Endothelial cell of umbilical vein (primary cell): ENCODE results near the gene CADPS. TPM values are rescaled to one million over a fixed set of nuclear protein-coding genes. Genes with fewer than 3 reads are reported as not detected.

Source experiments
- BruUV-seq: library from RNA; stranded (reverse); fragments of 400-500 nt; replicated peaks from 2 replicates; lab custom pipeline; 2021; lab: Mats Ljungman, UMichigan
- CTCF ChIA-PET: fragments of 300-600, 350-600 bp; sonication (Branson Sonifier 250); formaldehyde crosslinking; loops from one replicate; lab custom pipeline; 2021; ENCODE audit warnings: antibody characterized with exemption, inconsistent platforms; lab: Charles Lee
- POLR2A ChIA-PET: fragments of 300-600, 350-600 bp; sonication (Branson Sonifier 250); formaldehyde crosslinking; loops from one replicate; lab custom pipeline; 2021; ENCODE audit warnings: antibody characterized with exemption, inconsistent platforms; lab: Charles Lee
- DNase-seq: peaks from one replicate; pipeline ENCODE4 v3.0.0-alpha.2; 2011; ENCODE audit warnings: low read depth, low spot score
- FAIRE-seq: peaks from 2 replicates; lab custom pipeline; 2011; peaks lifted over from hg19 to GRCh38; lab: Jason Lieb, UNC
- H2AFZ ChIP-seq: 2 replicates; pipeline ENCODE4 v1.6.0; 2012; ENCODE audit warnings: low read depth, low read length, control low read depth, inconsistent platforms
- H3K27ac ChIP-seq: 2 replicates; pipeline ENCODE4 v1.5.1; 2011; ENCODE audit warnings: low read depth, mild to moderate bottlenecking, control low read depth, low read length, moderate library complexity; ENCODE audit not compliant: insufficient read depth
- H3K27me3 ChIP-seq, 2 experiments: 2 replicates each; pipeline versions ENCODE4 v1.6.0 to v1.6.1; 2011; ENCODE audit warnings: low read length in 2 of 2, mixed read lengths in 1 of 2; ENCODE audit not compliant: control insufficient read depth in 2 of 2, insufficient read depth in 2 of 2
- H3K36me3 ChIP-seq, 2 experiments: 2 replicates in 1 of 2; 3 replicates in 1 of 2; pipeline ENCODE4 v1.5.1; 2011; ENCODE audit warnings: low read length in 2 of 2, mild to moderate bottlenecking in 1 of 2, moderate library complexity in 1 of 2; ENCODE audit not compliant: control insufficient read depth in 2 of 2, insufficient read depth in 2 of 2; ENCODE audit errors: extremely low read depth in 1 of 2
- H3K4me1 ChIP-seq: 3 replicates; pipeline ENCODE4 v1.5.1; 2011; ENCODE audit warnings: mild to moderate bottlenecking, low read length; ENCODE audit not compliant: control insufficient read depth, insufficient read depth; ENCODE audit errors: extremely low read depth
- H3K4me2 ChIP-seq: 2 replicates; pipeline ENCODE4 v1.6.1; 2011; ENCODE audit warnings: low read length, control low read depth, mixed read lengths; ENCODE audit not compliant: insufficient read depth
- H3K4me3 ChIP-seq, 3 experiments: fragments of 200-600 bp in 1 of 3; sonication (generic), shearing (Covaris generic) in 1 of 3; replicated peaks in 1 of 3; 2 replicates each; pipeline ENCODE4 v1.5.1; 2011 to 2016; ENCODE audit warnings: control low read depth in 3 of 3, low read length in 3 of 3, mild to moderate bottlenecking in 2 of 3, inconsistent platforms in 1 of 3, low read depth in 1 of 3, moderate library complexity in 1 of 3; ENCODE audit not compliant: insufficient read depth in 1 of 3
- H3K79me2 ChIP-seq: 2 replicates; pipeline ENCODE4 v1.6.0; 2012; ENCODE audit warnings: low read length, inconsistent platforms; ENCODE audit not compliant: control insufficient read depth, insufficient read depth
- H3K9ac ChIP-seq: replicated peaks from 2 replicates; pipeline ENCODE3; 2011; ENCODE audit warnings: low read length, control low read depth; ENCODE audit not compliant: insufficient read depth; ENCODE audit errors: extremely low read depth
- H3K9me1 ChIP-seq: replicated peaks from 3 replicates; pipeline ENCODE4 v1.6.0; 2011; ENCODE audit warnings: mild to moderate bottlenecking, low read length; ENCODE audit not compliant: control insufficient read depth, insufficient read depth; ENCODE audit errors: extremely low read depth
- H3K9me3 ChIP-seq: replicated peaks from 2 replicates; pipeline ENCODE4 v1.5.1; 2012; ENCODE audit warnings: low read length, inconsistent platforms; ENCODE audit not compliant: control insufficient read depth, insufficient read depth
- H4K20me1 ChIP-seq: replicated peaks from 2 replicates; pipeline ENCODE3; 2011; ENCODE audit warnings: mild to moderate bottlenecking, low read length; ENCODE audit not compliant: control insufficient read depth, insufficient read depth; ENCODE audit errors: extremely low read depth
- EZH2 ChIP-seq: IDR thresholded peaks from 2 replicates; pipeline ENCODE4 v1.6.1; 2012; ENCODE audit warnings: borderline replicate concordance, low read depth, mild to moderate bottlenecking, moderate library complexity, low read length, inconsistent platforms; ENCODE audit not compliant: severe bottlenecking
- FOS ChIP-seq: IDR thresholded peaks from 2 replicates; pipeline ENCODE4 v1.6.1; 2011; ENCODE audit warnings: mild to moderate bottlenecking, low read length, moderate library complexity, borderline replicate concordance; ENCODE audit not compliant: insufficient read depth
- GATA2 ChIP-seq: IDR thresholded peaks from 2 replicates; pipeline ENCODE4 v1.7.0; 2011; ENCODE audit warnings: low read depth, mild to moderate bottlenecking, moderate library complexity, mixed read lengths, low read length; ENCODE audit not compliant: insufficient read length, insufficient read depth
- JUN ChIP-seq: IDR thresholded peaks from 2 replicates; pipeline ENCODE4 v1.6.1; 2011; ENCODE audit warnings: borderline replicate concordance, low read depth; ENCODE audit not compliant: insufficient read length, insufficient read depth
- MYC ChIP-seq: IDR thresholded peaks from one replicate; pipeline ENCODE4 v1.6.1; 2011; ENCODE audit warnings: mild to moderate bottlenecking, low read depth, low read length
- POLR2A ChIP-seq: IDR thresholded peaks from 2 replicates; pipeline ENCODE4 v1.6.1; 2012; ENCODE audit warnings: low read depth, mild to moderate bottlenecking, control low read depth, low read length
- POLR2AphosphoS5 ChIP-seq: IDR thresholded peaks from 2 replicates; pipeline ENCODE4 v1.6.1; 2012; ENCODE audit warnings: low read depth, mild to moderate bottlenecking, control low read depth, low read length, moderate library complexity; ENCODE audit not compliant: insufficient read depth
- dilution Hi-C: fragments of 300-500 bp; cut with MboI; formaldehyde crosslinking; loops from one replicate; pipeline ENCODE4 v1.15.0; 2019; ENCODE audit warnings: low sequenced_read_pairs; ENCODE audit not compliant: extremely low pct_ligation_motif_present
- intact Hi-C: fragments of 100-400 bp; cut with micrococcal nuclease; formaldehyde crosslinking; loops from one replicate; pipeline ENCODE4 v1.10.0; 2022
- polyA plus RNA-seq, 4 experiments: library from polyadenylated mRNA; depleted of rRNA in 3 of 4; stranded (reverse) in 3 of 4; unstranded in 1 of 4; fragments of >200 nt; gene quantifications; 2 replicates each; pipeline versions ENCODE4 v1.2.1 to v1.2.3, GENCODE V29; 2011 to 2012; ENCODE audit warnings: missing spikeins in 1 of 4
- total RNA-seq: library from RNA; stranded (reverse); gene quantifications from 2 replicates; pipeline ENCODE4 v1.2.3, GENCODE V29; 2021
- TF ChIP-seq, protein P1 (sequence below): IDR thresholded peaks from 2 replicates; pipeline ENCODE4 v1.6.1; 2011; ENCODE audit not compliant: insufficient read depth, insufficient read length
- TF ChIP-seq, protein P2 (sequence below), 2 donors: IDR thresholded peaks; 1 replicate in 1 of 2; 2 replicates in 1 of 2; pipeline ENCODE4 v1.5.1; 2011; ENCODE audit warnings: low read length in 2 of 2, mild to moderate bottlenecking in 2 of 2, moderate library complexity in 2 of 2, control low read depth in 1 of 2, inconsistent platforms in 1 of 2, low read depth in 1 of 2; ENCODE audit not compliant: insufficient read depth in 1 of 2; ENCODE audit errors: extremely low read depth in 1 of 2

The CADPS gene
- total and polyA plus RNA-seq, 2 donors (not counting 3 experiments of a cell fraction or from before 2014, with no cell fraction given) = not detected

DNA sequence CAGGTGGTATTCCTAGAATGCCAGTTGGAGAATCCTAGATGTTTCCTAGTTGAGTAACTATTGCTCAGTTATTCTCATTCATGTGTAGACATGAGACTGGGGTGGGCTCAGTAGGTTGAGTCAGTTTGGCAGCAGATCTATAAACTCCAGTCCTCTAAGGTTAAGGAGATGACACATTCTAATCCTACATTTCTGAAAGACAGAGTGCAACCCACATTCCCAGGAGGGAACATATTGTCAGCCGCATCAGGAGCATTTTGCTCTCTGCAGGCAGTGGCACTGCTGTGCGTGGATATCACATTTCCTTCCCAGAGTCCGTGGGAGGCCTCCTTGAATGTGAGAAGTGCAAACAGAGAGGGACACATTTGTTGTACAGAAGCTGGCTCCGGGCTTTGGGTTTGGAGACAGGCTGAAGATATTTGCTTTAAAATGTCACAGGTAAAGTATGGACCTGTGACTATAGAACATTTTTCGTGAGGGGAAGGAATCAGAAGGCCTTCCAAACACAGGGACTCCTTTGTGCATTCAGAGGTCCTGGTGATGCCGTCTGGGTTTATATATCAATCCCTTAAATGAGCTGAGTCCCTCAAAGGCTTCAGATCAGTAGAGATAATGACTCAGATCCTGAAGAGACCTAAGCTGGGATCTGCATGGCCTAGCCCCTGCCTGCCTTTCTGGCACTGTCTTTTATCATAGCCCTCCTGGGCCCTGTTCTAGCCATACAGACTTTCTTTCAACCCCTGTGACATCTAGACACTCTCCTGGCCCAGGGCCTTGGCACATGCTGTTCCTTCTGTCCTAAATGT is 156.5 kb downstream of the CADPS start:
- TF ChIP-seq POLR2AphosphoS5 (no peak), JUN (no peak)
- Histone ChIP-seq H4K20me1 (no peaks in the 10 kb centered on the region), H3K27me3 (no peaks in the 10 kb centered on the region), H3K36me3 (no peaks in the 10 kb centered on the region), H3K9me3 (no peaks in the 10 kb centered on the region), H3K4me2 (no peak overlapping the region), H3K27ac (no peak overlapping the region), H3K4me1 (no peaks in the 10 kb centered on the region), H3K4me3 (no peak overlapping the region), H2AFZ (no peak overlapping the region), H3K9ac (no peak overlapping the region), H3K9me1 (no peaks in the 10 kb centered on the region), H3K79me2 (no peaks in the 10 kb centered on the region)
- POLR2A ChIA-PET = no interaction called here
- DNase-seq (no peak), FAIRE-seq (no peak)
- dilution Hi-C loops = no loop called here
- CTCF ChIA-PET = interaction anchor here (1.0 to 1.5 kb wide), 2 partner anchors 10 to 16 kb away, joined by 3 to 4 read pairs; no protein-coding TSS in a partner anchor
- BruUV-seq = no TSS peak
- intact Hi-C loops = no loop called here

DNA sequence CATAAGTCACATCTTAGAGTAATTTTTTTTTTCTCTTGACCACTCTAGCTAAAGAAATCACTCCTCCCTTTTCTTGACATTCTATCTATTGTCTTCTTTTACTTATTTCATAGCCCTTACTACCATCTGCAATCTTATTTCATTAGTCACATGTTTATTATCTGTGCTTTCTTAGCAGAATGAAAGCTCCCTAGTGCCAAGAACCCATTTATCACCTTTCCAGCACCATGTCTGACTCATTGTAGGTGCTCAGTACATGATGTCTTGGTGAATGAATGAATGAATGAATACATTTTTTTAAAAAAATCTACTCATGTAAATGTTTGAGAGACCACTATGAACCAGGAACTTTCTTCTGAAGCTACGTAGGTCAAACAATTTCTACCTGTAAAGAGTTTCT is 157.2 kb downstream of the CADPS start:
- no peaks in the 10 kb centered on the region for H3K9me3 ChIP-seq
- H4K20me1 ChIP-seq = no peaks in the 10 kb centered on the region
- H2AFZ ChIP-seq = no peak overlapping the region
- H3K27me3 ChIP-seq = no peaks in the 10 kb centered on the region
- intact Hi-C loops = no loop called here
- no peak overlapping the region for H3K27ac ChIP-seq
- dilution Hi-C loops = no loop called here
- DNase-seq (no peak), FAIRE-seq (no peak)
- no peaks in the 10 kb centered on the region for H3K36me3 ChIP-seq
- H3K79me2 ChIP-seq = no peaks in the 10 kb centered on the region
- H3K4me2 ChIP-seq = no peak overlapping the region
- H3K9me1 ChIP-seq = no peaks in the 10 kb centered on the region
- POLR2A ChIA-PET = no interaction called here
- no peak overlapping the region for H3K9ac ChIP-seq
- CTCF ChIA-PET = interaction anchor here (0.8 kb wide), 1 partner anchor 54 kb away, joined by 3 read pairs; no protein-coding TSS in a partner anchor
- TF ChIP-seq MYC = no peak
- TF ChIP-seq, protein P1, sequence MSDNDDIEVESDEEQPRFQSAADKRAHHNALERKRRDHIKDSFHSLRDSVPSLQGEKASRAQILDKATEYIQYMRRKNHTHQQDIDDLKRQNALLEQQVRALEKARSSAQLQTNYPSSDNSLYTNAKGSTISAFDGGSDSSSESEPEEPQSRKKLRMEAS = no peak
- TF ChIP-seq, protein P2, sequence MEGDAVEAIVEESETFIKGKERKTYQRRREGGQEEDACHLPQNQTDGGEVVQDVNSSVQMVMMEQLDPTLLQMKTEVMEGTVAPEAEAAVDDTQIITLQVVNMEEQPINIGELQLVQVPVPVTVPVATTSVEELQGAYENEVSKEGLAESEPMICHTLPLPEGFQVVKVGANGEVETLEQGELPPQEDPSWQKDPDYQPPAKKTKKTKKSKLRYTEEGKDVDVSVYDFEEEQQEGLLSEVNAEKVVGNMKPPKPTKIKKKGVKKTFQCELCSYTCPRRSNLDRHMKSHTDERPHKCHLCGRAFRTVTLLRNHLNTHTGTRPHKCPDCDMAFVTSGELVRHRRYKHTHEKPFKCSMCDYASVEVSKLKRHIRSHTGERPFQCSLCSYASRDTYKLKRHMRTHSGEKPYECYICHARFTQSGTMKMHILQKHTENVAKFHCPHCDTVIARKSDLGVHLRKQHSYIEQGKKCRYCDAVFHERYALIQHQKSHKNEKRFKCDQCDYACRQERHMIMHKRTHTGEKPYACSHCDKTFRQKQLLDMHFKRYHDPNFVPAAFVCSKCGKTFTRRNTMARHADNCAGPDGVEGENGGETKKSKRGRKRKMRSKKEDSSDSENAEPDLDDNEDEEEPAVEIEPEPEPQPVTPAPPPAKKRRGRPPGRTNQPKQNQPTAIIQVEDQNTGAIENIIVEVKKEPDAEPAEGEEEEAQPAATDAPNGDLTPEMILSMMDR (IDR thresholded peaks at IDR 0.05; ENCODE audit: extremely low read depth in 1 of 2, insufficient read depth in 1 of 2, low read depth in 1 of 2, low read length in 2 of 2) = no peak
- no peak for TF ChIP-seq FOS
- TF ChIP-seq EZH2 = no peak
- TF ChIP-seq POLR2AphosphoS5 = no peak
- no peak for TF ChIP-seq JUN
- TF ChIP-seq POLR2A = no peak
- TF ChIP-seq GATA2 = no peak
- H3K4me3 ChIP-seq = no peak overlapping the region
- no TSS peak for BruUV-seq
- H3K4me1 ChIP-seq = no peaks in the 10 kb centered on the region
